ENCODE results near the gene CPSF4.
"Not testable (repeated sequence)": the region's sequence is repeated elsewhere in the genome, so short reads cannot be mapped to it uniquely, and the experiment has no call there.

The CPSF4 gene

DNA sequence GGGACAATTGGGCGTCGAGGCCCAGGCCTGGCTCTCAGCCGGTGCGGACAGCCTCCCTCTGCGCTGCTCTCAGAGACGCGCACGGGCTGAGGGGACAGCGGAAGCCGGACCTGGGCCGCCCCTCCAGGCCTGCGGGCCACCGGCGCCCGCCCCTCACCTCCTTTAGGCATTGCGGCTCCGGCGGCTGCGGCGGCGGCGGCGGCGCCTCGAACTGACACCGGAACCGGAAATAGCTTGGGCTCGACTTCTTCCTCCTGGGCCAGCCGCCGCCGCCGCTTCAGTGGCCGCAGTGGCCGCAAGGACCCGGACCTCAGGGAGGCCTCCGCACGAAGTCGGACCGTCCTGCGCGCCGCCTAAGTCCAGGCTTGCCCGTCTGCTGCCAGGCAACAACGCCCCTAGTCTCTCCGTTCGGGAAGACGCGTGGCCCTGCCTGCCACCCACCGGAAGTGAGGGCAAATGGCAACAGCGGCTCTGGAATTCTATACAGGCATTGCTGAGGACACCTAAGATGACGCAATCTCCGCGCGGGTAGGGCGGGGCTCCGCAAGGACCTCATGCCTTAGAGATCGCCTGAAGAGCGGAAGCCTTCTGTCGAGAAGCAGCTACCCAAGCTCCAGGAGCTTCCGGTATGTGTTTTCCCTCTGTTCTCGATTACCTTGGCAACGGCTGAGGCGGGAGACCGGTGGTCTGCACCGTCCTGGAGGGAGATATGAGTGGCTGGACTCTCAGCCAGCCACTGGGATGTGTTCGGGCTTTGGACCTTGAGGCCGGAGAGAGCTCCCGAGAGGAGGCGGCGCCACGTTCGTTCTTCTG is 30.2 kb upstream of the CPSF4 start, which contains the start of the genes BUD31 and PDAP1:
BUD31 (plus strand) TSS at position 591 of the 813 bp plus-strand sequence. CDS start 2,124 bp downstream, outside the sequence.
PDAP1 (minus strand) TSS at position 219 of the 813 bp plus-strand sequence; CDS start at position 170, 49 bp downstream.
- peak; percentile 90 to 91 for DNase-seq

DNA sequence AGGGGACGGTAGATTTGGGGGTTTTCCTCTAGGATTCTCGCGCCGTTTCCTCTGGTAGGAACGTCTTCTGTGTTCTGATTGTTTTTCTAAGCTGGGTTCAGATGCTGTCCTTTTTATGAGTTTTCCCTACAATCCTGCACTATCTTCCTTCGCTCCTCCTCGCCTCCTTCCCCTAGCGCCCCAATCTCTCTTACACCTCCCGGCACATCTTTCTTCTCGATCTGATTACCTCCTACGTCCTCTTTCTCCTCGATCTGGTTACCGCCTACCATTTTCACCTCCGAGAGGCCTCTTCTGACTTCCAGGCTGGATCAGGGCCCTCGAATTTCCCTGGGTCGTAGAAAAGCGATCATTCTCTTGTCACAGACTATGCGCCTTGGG is 29.6 kb upstream of the CPSF4 start:
- DNase-seq = no peak

GRCh38 chr7:99409806-99410205 is 28.9 kb upstream of the CPSF4 start:
- no peak for DNase-seq

DNA sequence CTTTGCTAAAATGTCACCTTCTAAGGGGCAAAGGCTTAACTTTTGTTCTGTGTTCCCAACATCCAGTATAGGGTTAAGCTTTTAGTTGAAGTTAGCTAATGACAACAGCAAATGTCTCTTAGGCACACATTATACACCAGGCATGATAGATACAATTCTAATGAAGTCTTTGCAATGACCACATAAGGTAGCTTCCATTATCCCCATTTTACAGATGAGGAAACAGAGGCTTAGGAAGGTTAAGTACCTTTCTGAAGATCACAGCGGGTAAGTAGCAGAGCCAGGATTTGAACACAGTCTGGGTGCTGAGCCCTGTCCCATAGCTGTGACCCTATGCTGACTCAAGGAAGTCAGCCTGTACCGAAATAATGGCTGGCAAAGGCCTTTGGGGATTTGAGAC is 28.1 kb upstream of the CPSF4 start:
- no peak for DNase-seq

DNA sequence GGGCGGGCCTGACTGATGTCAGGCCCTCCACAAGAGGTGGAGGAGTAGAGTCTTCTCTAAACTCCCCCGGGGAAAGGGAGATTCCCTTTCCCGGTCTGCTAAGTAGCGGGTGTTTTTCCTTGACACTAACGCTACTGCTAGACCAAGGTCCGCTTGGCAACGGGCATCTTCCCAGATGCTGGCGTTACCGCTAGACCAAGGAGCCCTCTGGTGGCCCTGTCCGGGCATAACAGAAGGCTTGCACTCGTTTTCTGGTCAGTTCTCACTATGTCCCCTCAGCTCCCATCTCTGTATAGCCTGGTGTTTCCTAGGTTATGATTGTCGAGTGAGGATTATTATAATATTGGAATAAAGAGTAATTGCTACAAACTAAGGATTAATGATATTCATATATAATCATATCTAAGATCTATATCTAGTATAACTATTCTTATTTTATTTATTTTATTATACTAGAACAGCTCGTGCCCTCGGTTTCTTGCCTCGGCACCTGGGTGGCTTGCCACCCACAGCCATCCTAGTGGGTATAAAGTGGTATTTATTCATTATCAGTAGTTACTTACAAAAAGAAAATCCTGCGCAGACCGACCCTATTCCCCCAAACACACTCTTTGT is 23.1 kb upstream of the CPSF4 start:
- peak; percentile 48 to 53 for DNase-seq

- DNase-seq = no peak
These were observed 20.5 kb upstream of the CPSF4 start for GRCh38 chr7:99418260-99418659.

DNA sequence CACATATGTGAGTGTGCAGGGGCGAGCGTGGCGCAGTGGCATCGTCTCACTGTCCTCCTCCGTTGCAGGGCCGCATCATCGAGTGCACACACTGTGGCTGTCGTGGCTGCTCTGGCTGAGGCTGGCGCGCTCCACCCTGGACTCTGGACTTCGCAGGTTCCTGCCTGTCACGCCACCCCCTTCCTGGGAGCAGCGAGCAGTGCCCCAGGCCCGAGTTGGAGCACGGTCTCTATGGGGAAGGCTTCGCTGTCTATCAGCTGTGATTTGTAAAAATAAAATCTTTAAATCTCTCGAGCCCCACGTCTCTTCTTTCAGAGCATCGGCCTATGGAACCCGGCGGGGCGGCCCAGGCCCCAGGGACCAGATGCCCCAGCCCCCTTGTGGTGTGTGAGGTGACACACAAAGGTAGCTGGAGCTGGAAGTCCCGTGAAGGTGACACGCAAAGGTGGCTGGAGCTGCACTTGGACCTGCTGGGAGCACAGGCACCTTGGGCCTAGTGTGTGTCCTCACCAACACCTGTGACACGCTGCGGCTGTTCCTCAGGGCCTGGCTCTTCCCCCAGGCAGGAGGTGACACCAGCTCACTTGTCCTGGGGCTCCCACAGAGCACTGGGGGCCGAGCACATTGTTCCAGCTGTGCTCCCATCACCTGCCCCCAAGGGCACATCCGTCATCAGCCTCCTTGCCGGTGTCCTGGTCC is 19.3 kb upstream of the CPSF4 start:
- no peak for DNase-seq

GRCh38 chr7:99420213-99420612 is 18.5 kb upstream of the CPSF4 start:
- DNase-seq = no peak

DNA sequence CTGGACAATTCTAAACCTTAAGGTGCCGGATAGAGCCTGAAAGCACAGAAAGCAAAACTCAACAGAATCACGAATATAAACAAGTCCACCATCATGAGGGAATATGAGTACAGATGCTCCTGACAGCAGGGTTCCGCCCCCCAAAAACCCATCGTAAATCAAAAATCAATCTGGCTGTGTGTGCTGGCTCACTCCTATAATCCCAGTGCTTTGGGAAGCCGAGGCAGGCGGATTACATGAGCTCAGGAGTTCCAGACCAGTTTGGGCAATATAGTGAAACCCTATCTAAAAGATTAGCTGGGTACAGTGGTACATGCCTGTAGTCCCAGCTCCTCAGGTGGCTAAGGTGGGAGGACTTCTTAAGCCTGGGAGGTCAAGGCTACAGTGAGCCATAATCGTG is 17.8 kb upstream of the CPSF4 start:
- DNase-seq = no peak

GRCh38 chr7:99422186-99422585 is 16.6 kb upstream of the CPSF4 start:
- no peak for DNase-seq

DNA sequence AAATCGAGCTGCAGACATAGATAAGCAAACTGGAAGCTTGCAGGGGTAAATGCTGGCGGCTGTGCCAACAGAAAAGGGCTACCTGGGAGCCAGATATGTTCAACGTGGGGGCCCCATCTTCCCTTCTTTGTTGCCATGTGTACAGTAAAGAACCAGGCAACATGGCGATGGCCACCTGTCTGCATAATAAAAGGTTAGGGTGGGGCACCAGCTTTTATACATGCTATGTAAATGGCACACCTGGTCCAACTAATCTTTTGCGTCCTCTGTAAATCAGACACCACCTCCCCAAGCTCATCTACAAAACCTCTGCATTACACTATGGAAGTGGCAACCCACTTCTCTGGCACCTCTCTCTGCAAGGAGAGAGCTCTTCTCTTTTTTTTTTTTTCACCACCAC is 16.1 kb upstream of the CPSF4 start:
- DNase-seq = no peak

GRCh38 chr7:99424932-99425730 is 13.6 kb upstream of the CPSF4 start:
- no peak for DNase-seq

DNA sequence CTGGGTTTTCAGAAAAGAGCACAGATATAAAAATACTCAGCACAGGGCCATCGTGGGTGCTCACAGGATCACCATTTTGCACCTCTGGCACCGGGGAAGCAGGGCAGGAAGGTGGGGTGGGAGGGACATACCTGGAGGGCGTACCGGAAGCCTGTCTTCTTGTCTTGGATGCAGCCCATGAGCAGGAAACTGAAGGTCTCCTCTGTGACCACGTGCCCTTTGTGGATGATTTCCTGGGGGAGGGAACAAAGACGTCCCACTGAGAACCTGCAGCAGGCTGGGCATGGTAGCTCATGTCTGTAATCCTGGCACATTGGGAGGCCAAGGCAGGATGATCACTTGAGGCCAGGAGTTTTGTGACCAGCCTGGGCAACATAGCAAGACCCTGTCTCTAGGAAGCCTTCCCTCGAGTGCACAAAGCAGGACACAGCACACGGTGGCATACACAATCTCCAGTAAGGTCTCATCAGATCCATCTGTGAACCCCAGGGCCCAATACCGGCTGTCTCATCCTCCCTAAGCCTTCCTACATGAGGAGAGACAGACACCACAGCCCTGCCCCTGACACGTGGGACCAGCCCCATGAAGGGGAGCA is 9.7 kb upstream of the CPSF4 start:
- DNase-seq = no peak

- DNase-seq = no peak
These were observed 9.0 kb upstream of the CPSF4 start for GRCh38 chr7:99429756-99430155.

DNA sequence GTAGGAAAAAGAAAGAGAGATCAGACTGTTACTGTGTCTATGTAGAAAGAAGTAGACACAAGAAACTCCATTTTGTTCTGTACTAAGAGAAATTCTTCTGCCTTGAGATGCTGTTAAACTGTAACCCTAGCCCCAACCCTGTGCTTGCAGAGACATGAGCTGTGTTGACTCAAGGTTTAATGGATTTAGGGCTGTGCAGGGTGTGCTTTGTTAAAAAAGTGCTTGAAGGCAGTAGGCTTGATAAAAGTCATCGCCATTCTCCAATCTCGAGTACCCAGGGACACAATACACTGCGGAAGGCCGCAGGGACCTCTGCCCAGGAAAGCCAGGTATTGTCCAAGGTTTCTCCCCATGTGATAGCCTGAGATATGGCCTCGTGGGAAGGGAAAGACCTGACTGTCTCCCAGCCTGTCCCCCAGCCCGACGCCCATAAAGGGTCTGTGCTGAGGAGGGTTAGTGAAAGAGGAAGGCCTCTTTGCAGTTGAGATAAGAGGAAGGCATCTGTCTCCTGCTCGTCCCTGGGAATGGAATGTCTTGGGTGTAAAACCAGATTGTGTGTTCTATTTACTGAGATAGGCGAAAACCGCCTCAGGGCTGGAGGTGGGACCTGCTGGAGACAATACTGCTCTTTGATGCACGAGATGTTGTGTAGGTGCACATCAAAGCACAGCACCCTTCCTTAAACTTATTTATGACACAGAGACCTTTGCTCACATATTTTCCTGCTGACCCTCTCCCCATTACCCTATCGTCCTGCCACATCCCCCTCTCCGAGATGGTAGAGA is 6.8 kb upstream of the CPSF4 start:
- not testable (repeated sequence) for DNase-seq

GRCh38 chr7:99433158-99433557 is 5.6 kb upstream of the CPSF4 start:
- no peak for DNase-seq

DNA sequence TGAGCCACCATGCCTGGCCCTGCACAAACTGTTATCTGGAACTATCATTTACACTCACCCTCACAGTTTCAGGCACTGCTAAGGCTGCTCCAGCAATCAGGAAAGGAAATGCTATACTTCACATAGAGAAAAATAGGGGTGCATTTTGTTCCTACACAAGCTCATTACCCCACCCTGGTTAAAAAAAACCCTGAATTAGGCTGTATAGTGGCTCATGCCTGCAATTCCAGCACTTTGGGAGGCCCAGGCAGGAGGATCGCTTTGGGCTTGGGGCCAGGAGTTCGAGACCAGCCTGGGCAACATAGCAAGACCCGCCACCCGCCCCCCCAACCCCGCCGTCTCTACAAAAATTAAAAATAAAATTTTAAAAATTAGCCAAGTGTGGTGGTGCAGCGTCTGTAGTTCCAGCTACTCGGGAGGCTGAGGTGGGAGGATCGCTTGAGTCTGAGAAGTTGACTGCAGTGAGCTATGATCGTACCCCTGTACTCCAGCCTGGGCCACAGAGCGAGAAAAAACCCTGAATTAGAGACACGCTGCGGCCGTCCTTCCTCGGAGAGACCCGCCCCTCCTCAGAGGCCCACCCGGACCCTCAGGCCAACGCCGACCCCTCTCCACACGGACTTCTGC is 684 bp upstream of the CPSF4 start:
- DNase-seq = no peak

DNA sequence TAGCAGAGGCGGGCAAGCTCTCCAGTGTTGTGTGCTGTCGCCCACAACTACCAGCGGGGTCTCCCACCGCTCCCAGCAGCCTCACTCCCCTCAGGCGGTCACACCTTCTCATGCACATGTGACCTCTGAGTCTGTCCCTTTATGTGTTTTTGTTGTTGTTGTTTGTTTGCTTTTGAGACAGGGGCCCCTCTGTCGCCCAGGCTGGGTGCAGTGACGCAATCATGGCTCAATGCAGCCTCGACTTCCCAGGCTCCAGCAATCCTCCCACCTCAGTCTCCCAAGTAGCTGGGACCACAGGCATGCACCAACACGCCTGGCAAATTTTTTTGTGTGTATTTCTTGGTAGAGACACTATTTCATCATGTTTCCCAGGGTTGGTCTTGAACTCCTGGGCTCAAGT is 1.5 kb downstream of the CPSF4 start:
- DNase-seq = no peak

DNA sequence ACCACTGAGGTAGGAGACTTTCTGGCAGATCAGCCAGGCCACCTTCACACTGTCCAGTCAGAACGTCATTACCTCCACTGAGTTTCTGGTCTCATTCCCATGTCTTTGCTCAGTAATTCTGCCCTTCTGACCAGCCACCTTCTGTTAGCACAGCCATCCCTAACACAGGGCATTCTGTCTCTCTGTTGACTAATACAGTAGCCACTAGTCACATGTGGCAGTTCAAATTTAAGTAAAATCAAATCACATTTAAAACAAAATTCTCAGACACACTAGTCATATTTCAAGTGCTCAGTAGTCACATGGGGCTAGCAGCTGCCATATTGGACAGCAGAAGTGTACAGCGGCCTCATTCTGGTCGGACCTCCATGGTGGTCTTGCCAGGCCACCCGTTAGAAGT is 7.4 kb downstream of the CPSF4 start:
- no peak for DNase-seq

- DNase-seq = no peak
These were observed 9.2 kb downstream of the CPSF4 start for GRCh38 chr7:99447943-99448342.

GRCh38 chr7:99448855-99449254 is 10.1 kb downstream of the CPSF4 start:
- DNase-seq = no peak

Measured in activated CD4-positive, alpha-beta T cell treated with anti-CD3 and anti-CD28 coated beads, Interleukin-2, amount 50 U/mL, for 48 hours (primary cell).